SK-N-SH (cell line): ENCODE data around the gene LMX1A. TPM values are rescaled to one million over a fixed set of nuclear protein-coding genes. Genes with fewer than 3 reads are reported as not detected.

Source experiments
- CTCF ChIA-PET: fragments of 300-600, 350-600 bp; formaldehyde crosslinking; extraction: SDS; loops from one replicate; lab custom pipeline; 2021; lab: Yijun Ruan, JAX
- POLR2A ChIA-PET: fragments of 350-600 bp; sonication (Branson Sonifier 250); formaldehyde crosslinking; extraction: SDS; loops from one replicate; lab custom pipeline; 2020; ENCODE audit warnings: antibody characterized with exemption, inconsistent platforms; lab: Yijun Ruan, JAX
- DNase-seq: peaks from one replicate; pipeline ENCODE4 v3.0.0; 2012
- H2AFZ ChIP-seq: fragments of 200-600 bp; sonication (generic); 2 replicates; pipeline ENCODE4 v1.8.1; 2016; ENCODE audit warnings: antibody characterized with exemption, mild to moderate bottlenecking, low read depth
- H3F3A ChIP-seq: fragments of 200-600 bp; sonication (generic); replicated peaks from 2 replicates; pipeline ENCODE3; 2016; ENCODE audit warnings: antibody characterized with exemption, mild to moderate bottlenecking; ENCODE audit not compliant: insufficient read depth
- H3K27ac ChIP-seq, 2 experiments: fragments of 200-500 bp in 1 of 2; fragments of 200-600 bp in 1 of 2; sonication (Bioruptor generic) in 1 of 2; sonication (generic), shearing (Covaris generic) in 1 of 2; 2 replicates each; pipeline versions ENCODE4 v1.5.1 to v1.6.1; 2014 to 2016; ENCODE audit warnings: low read depth in 2 of 2, inconsistent platforms in 1 of 2, low read length in 1 of 2, mild to moderate bottlenecking in 1 of 2, mixed read lengths in 1 of 2
- H3K27me3 ChIP-seq: fragments of 200-600 bp; sonication (generic), shearing (Covaris generic); 2 replicates; pipeline ENCODE4 v1.6.1; 2016; ENCODE audit warnings: mixed run types; ENCODE audit not compliant: insufficient read depth
- H3K36me3 ChIP-seq, 2 experiments: fragments of 200-500 bp in 1 of 2; fragments of 200-600 bp in 1 of 2; sonication (Bioruptor generic) in 1 of 2; sonication (generic) in 1 of 2; replicated peaks in 1 of 2; 2 replicates each; pipeline versions ENCODE3 to v1.5.1; 2014 to 2016; ENCODE audit warnings: low read length in 1 of 2, mild to moderate bottlenecking in 1 of 2; ENCODE audit not compliant: insufficient read depth in 2 of 2, control insufficient read depth in 1 of 2
- H3K4me1 ChIP-seq, 2 experiments: fragments of 200-500 bp in 1 of 2; fragments of 200-600 bp in 1 of 2; sonication (Bioruptor generic) in 1 of 2; sonication (generic), shearing (Covaris generic) in 1 of 2; 2 replicates each; pipeline versions ENCODE4 v1.5.1 to v1.6.1; 2014 to 2016; ENCODE audit warnings: low read depth in 1 of 2, low read length in 1 of 2, mixed run types in 1 of 2; ENCODE audit not compliant: insufficient read depth in 2 of 2, control insufficient read depth in 1 of 2
- H3K4me2 ChIP-seq: fragments of 200-600 bp; sonication (generic), shearing (Covaris generic); 2 replicates; pipeline ENCODE4 v1.6.1; 2017; ENCODE audit warnings: mixed run types
- H3K4me3 ChIP-seq, 2 experiments: fragments of 200-500 bp in 1 of 2; fragments of 200-600 bp in 1 of 2; sonication (Bioruptor generic) in 1 of 2; sonication (generic), shearing (Covaris generic) in 1 of 2; 2 replicates each; pipeline versions ENCODE4 v1.5.1 to v1.8.1; 2014 to 2016; ENCODE audit warnings: low read depth in 2 of 2, inconsistent platforms in 1 of 2, low read length in 1 of 2, mild to moderate bottlenecking in 1 of 2, mixed read lengths in 1 of 2, moderate library complexity in 1 of 2
- H3K79me2 ChIP-seq: fragments of 200-600 bp; sonication (generic); 2 replicates; pipeline ENCODE4 v1.8.1; 2017; ENCODE audit warnings: mild to moderate bottlenecking; ENCODE audit not compliant: insufficient read depth
- H3K9ac ChIP-seq: fragments of 200-600 bp; sonication (generic); 2 replicates; pipeline ENCODE4 v1.6.1; 2017; ENCODE audit warnings: mixed run types
- H3K9me2 ChIP-seq: fragments of 200-600 bp; sonication (generic); 2 replicates; pipeline ENCODE4 v1.6.1; 2017; ENCODE audit warnings: mixed run types
- H3K9me3 ChIP-seq: fragments of 200-600 bp; sonication (generic); 2 replicates; pipeline ENCODE4 v1.6.1; 2017; ENCODE audit warnings: mixed run types, mild to moderate bottlenecking, moderate library complexity
- H4K20me1 ChIP-seq: fragments of 200-600 bp; sonication (generic); 2 replicates; pipeline ENCODE4 v1.6.1; 2017; ENCODE audit warnings: mild to moderate bottlenecking, mixed run types; ENCODE audit not compliant: insufficient read depth
- CHD2 ChIP-seq: fragments of 150-350 bp; IDR thresholded peaks from 2 replicates; pipeline ENCODE4 v1.6.1; 2018; ENCODE audit warnings: low read length; ENCODE audit not compliant: partially characterized antibody
- ELF1 ChIP-seq: IDR thresholded peaks from 2 replicates; pipeline ENCODE4 v1.4.0; 2012
- FOSL2 ChIP-seq: IDR thresholded peaks from 2 replicates; pipeline ENCODE4 v1.4.0; 2012; ENCODE audit warnings: low read depth, mild to moderate bottlenecking, moderate library complexity, borderline replicate concordance
- FOXJ3 ChIP-seq: sonication (generic); formaldehyde crosslinking; IDR thresholded peaks from 2 replicates; pipeline ENCODE4 v1.5.1; 2020; ENCODE audit warnings: mild to moderate bottlenecking, missing genetic modification reagents
- JUND ChIP-seq: IDR thresholded peaks from 2 replicates; pipeline ENCODE4 v1.4.0; 2012
- MEF2A ChIP-seq: IDR thresholded peaks from 2 replicates; pipeline ENCODE4 v1.4.0; 2012; ENCODE audit warnings: low read depth, borderline replicate concordance
- MXI1 ChIP-seq: IDR thresholded peaks from 2 replicates; pipeline ENCODE4 v1.6.1; 2012; ENCODE audit warnings: mild to moderate bottlenecking, low read depth, low read length, improper control_type of control experiment
- NFIC ChIP-seq: IDR thresholded peaks from 2 replicates; pipeline ENCODE4 v1.4.0; 2012; ENCODE audit warnings: borderline replicate concordance
- NRF1 ChIP-seq: IDR thresholded peaks from 2 replicates; pipeline ENCODE4 v1.6.1; 2012; ENCODE audit warnings: low read depth, mild to moderate bottlenecking, low read length
- RCOR1 ChIP-seq: fragments of 150-350 bp; IDR thresholded peaks from 2 replicates; pipeline ENCODE4 v1.6.1; 2017; ENCODE audit warnings: antibody characterized with exemption, low read length
- REST ChIP-seq: IDR thresholded peaks from 2 replicates; pipeline ENCODE4 v1.6.1; 2012; ENCODE audit warnings: mild to moderate bottlenecking, low read depth, low read length, moderate library complexity
- RFX5 ChIP-seq: IDR thresholded peaks from 2 replicates; pipeline ENCODE4 v1.6.1; 2012; ENCODE audit warnings: mild to moderate bottlenecking, improper control_type of control experiment, low read length
- RXRA ChIP-seq: IDR thresholded peaks from 2 replicates; pipeline ENCODE4 v1.4.0; 2012; ENCODE audit warnings: low read depth, mild to moderate bottlenecking, borderline replicate concordance
- SMC3 ChIP-seq: IDR thresholded peaks from 2 replicates; pipeline ENCODE4 v1.6.1; 2012; ENCODE audit warnings: low read depth, low read length, improper control_type of control experiment
- TAF1 ChIP-seq: IDR thresholded peaks from 2 replicates; pipeline ENCODE4 v1.6.1; 2012; ENCODE audit warnings: low read depth, mild to moderate bottlenecking, low read length, moderate library complexity, borderline replicate concordance
- TCF12 ChIP-seq: IDR thresholded peaks from 2 replicates; pipeline ENCODE4 v1.4.0; 2012
- TEAD4 ChIP-seq: IDR thresholded peaks from 2 replicates; pipeline ENCODE4 v1.4.0; 2012; ENCODE audit warnings: mild to moderate bottlenecking, borderline replicate concordance; ENCODE audit not compliant: insufficient read depth
- USF2 ChIP-seq: fragments of 150-350 bp; IDR thresholded peaks from 2 replicates; pipeline ENCODE4 v1.6.1; 2017; ENCODE audit warnings: antibody characterized with exemption, low read length, low read depth, borderline replicate concordance
- YY1 ChIP-seq: IDR thresholded peaks from 2 replicates; pipeline ENCODE4 v1.4.0; 2012; ENCODE audit warnings: low read depth, mild to moderate bottlenecking
- WGBS: methylation state at CpG from one replicate; pipeline ENCODE4 v1.1.6; 2017; ENCODE audit warnings: low lambda C conversion rate; 5-methylcytosine and 5-hydroxymethylcytosine counted together
- polyA plus RNA-seq, 3 experiments: library from polyadenylated mRNA; depleted of rRNA; stranded (reverse); fragments of >200 nt; gene quantifications; 2 replicates each; pipeline ENCODE4 v1.2.3, GENCODE V29; 2012

The LMX1A gene
- polyA plus RNA-seq, 1 of the 3 experiments (the other 2 are of a cell fraction) = not detected

GRCh38 chr1:165397944-165398343, 41.4 kb upstream of the LMX1A start:
- Histone ChIP-seq H3F3A (no peaks in the 10 kb centered on the region), H3K4me3 (no peak overlapping the region), H3K36me3 (no peaks in the 10 kb centered on the region), H3K9ac (no peak overlapping the region), H4K20me1 (no peaks in the 10 kb centered on the region), H3K9me3 (no peaks in the 10 kb centered on the region), H3K4me1 (peaks cover 0 to 2% of the 10 kb centered on the region in 2 experiments; a peak in 1 of 4 replicates), H3K27ac (peak overlapping the region in 1 of 2 experiments; percentile 58; a peak in 2 of 4 replicates), H3K4me2 (peak overlapping the region; percentile 2; the same call in 1 of the 2 replicates), H3K79me2 (no peaks in the 10 kb centered on the region), H3K9me2 (no peaks in the 10 kb centered on the region), H2AFZ (peak overlapping the region; percentile 62; the same call in 1 of the 2 replicates), H3K27me3 (no peaks in the 10 kb centered on the region)
- DNase-seq = no peak
- WGBS = 23% methylated on average over 4 of the region's 4 CpGs
- ChIA-PET CTCF (interaction anchor here (4.2 to 11.1 kb wide), 2 partner anchors 30 to 193 kb away, joined by 17 to 277 read pairs; no protein-coding TSS in a partner anchor), POLR2A (interaction anchor here (1.1 kb wide), 1 partner anchor 234 kb away, joined by 4 read pairs; no protein-coding TSS in a partner anchor)
- TF ChIP-seq CHD2 (no peak), RCOR1 (no peak), ELF1 (0 out of 2 replicates have a peak, but pooled peaks have one; percentile 34), TCF12 (peak; percentile 67), FOSL2 (peak; percentile 60; the same call in 1 of the 2 replicates), JUND (peak; percentile 38), TAF1 (no peak)

DNA sequence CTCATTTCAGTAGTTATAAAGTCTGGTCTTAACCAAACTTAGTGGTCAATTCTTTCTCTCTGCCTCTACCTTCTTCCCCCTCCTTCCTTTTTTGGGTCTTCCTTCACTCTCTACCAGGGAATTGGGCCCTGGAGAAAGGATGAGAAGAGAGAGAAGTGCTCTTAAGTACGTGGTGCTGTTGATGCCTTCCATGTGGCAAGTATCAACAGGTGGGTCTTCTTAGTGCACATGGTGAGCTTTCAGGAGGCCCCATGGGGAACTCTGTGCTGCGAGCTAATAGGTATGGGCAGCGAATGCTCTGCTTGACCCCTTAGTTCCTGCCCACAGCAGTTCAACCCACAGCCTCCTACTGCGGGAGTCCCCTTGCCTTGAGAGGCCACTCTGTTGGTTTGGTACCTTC, 39.4 kb upstream of the LMX1A start:
- 0 out of 2 replicates have a peak, but pooled peaks cover 5% of the 10 kb centered on the region for H3K27me3 ChIP-seq
- no peak overlapping the region for H3K27ac ChIP-seq
- H3K4me3 ChIP-seq = no peak overlapping the region
- DNase-seq = no peak
- no peaks in the 10 kb centered on the region for H3F3A ChIP-seq
- H3K9me2 ChIP-seq = no peaks in the 10 kb centered on the region
- H2AFZ ChIP-seq = no peak overlapping the region
- peaks cover 0 to 2% of the 10 kb centered on the region in 2 experiments; a peak in 1 of 4 replicates for H3K4me1 ChIP-seq
- no peak overlapping the region for H3K9ac ChIP-seq
- WGBS = 27% methylated on average over 4 of the region's 4 CpGs
- no peak overlapping the region for H3K4me2 ChIP-seq
- no peaks in the 10 kb centered on the region for H3K79me2 ChIP-seq
- TF ChIP-seq MXI1 (no peak), JUND (no peak), MEF2A (no peak), NFIC (no peak), REST (no peak), CHD2 (no peak), TEAD4 (no peak), USF2 (no peak), YY1 (no peak), RXRA (no peak), RFX5 (no peak), NRF1 (no peak), FOXJ3 (CRISPR knock-in tag) (no peak), SMC3 (no peak)
- H3K9me3 ChIP-seq = no peaks in the 10 kb centered on the region
- ChIA-PET CTCF (interaction anchor here (0.9 to 11.1 kb wide), 4 partner anchors 9 to 196 kb away, joined by 3 to 277 read pairs (median 54); no protein-coding TSS in a partner anchor), POLR2A (no interaction called here)
- H4K20me1 ChIP-seq = no peaks in the 10 kb centered on the region
- H3K36me3 ChIP-seq = no peaks in the 10 kb centered on the region
